Skin of body (tissue), 2 donors: Measurements from ENCODE around the gene RAD51B. TPM values are rescaled to one million over a fixed set of nuclear protein-coding genes. Genes with fewer than 3 reads are reported as not detected.

Experiments
- DNase-seq: peaks from one replicate; lab custom pipeline; 2025; lab: John Stamatoyannopoulos, UW
- total RNA-seq: library from RNA; depleted of rRNA; stranded (reverse); fragments of >200 nt; gene quantifications from one replicate; pipeline ENCODE4 v1.2.3, GENCODE V29; 2014

RAD51B gene
- total RNA-seq, 1 donor from 2014 or later: 35.1 TPM

DNA sequence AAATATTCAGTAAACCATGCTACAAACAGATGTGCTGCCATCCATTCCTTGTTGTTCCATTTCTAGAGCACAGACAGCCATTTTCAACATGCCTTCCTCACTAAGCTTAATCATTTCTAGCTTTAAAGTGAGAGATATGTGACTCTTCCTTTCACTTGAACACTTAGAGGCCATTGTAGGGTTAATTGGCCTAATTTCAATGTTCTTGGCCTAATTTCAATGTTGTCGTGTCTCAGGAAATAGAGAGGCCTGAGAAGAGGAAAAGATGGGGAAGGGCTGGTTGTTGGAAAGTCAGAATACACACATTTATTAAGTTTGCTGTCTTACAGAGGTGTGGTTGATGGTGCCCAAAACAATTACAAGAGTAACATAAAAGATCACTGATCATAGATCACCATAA lies 538.2 kb downstream of the RAD51B start:
- DNase-seq: no peak

DNA sequence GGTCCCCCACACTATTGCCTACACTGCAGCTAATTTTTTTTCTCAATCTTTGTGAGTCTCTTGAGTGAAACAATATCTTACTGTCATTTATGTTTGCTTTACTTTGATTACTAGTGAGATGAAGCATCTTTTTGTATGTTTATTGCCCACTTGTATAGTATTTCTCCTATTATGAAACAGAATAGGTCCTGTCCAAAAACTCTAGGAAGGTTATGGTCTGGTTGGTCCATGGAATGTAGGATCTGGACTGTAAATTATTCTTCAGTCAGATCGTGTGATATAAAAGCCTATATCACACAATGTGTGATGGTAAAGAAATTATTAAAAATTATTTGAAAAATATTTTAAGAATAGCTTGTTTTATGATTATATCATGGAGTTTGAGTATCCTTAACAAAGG lies 538.9 kb downstream of the RAD51B start:
- DNase-seq: no peak

DNA sequence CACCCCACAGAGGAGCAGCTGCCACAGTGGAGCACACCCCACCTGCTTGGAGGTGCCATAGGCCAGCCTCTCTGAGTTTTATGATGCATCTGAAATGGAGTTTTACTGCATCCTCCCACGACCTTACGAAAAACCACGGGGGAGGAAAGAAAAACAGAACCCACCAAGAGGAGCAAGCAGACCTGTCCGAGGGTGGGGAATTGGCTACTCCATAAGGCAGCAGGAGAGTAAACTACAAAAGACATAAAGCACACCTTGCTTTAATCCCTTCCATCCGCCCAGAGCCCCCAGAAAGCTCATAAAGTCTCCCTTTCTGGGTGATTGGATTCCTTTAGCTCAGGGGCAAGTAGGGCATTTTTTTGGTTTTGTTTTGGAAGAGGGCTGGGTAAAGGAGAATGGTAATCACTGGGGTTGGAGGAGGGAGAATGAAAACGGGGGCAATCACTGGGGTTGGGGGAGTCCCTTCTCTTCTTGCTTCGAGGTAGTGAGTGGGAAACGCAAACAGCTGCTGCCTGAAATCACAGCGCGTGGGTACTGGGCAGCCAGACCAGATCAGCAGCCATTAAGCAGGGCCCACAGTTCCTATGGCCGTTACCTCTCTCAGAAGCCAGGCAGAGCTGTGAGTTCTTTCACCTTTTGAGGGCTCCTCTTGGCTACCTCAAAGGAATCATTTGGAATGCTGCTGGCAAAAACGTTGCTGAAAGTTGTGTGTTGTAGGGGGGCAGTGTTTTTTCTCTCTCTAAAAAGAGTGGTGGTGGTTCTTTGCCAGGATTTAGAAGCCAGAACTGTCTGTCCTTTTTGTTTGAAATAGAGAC lies 539.6 kb downstream of the RAD51B start:
- no peak for DNase-seq

DNA sequence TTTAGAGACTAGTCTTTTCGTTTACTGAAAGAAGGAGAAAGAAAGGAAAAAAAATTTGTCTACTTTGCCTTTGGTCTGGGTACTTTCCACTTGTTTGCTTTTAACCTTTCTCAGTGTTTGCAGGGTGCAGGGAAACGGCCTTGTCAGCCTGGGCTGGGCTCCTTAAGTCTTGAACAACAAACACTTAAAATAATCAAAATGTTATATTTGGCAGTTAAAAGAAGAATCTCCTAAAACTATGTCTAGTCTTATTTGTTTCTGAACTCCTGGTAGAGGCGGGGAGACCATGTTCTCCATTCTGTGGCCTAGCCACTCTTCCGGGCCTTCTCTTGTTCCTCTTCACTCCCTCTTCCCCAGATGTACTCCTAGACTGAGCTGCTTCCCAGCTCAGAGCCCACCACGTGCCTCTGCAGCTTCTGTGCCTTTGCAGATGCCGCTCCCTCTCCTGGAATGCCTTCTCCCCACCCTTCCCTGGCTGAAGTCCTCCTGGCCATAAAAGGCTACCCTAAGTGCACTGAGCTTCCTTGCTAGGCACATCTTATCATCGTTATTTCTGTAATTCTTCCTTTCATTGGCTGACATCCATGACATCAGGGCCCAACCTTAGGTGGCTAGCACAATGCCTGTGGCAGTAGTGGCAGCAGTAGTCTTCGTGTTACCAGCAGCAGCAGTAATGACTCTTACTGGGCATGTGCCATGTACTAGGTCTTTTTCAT lies 540.4 kb downstream of the RAD51B start:
- DNase-seq: no peak

DNA sequence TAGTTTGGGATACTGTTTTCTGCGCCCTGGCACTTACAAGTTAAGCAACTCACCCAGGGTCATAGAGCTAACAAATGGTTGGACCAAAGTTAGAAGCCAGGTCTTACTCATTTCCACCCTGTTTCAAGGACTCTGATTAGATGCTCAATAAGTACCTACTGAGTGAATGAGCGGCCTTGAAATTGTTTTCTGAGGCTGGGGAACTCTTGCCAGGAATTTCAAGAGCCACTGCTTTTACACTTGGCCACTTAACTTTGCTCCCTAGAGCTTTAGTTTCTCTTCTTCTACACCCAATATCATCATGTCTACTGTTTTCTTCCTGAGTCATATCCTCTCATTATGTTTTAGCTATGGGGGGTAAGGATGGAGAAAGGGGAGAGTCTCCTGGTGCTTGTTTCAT lies 541.7 kb downstream of the RAD51B start:
- no peak for DNase-seq

DNA sequence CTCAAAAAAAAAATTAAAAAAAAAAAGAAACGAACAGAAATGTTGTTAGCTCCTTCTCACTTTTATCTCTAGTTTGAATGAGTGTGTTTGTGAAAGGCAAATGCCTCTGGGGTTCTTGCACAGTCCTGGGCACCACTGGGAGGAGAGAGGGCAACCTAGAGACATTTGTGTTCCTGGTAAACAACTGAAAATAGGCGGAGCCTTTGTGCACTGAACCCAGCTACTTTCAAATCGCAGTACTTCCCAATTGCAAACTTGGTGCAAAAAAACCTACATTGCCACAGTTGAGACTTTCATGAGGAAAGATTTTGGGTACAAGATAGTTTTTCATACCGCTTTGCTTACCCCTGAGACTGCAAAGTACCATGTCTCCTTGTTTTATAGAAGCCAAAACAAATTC lies 543.3 kb downstream of the RAD51B start:
- no peak for DNase-seq

DNA sequence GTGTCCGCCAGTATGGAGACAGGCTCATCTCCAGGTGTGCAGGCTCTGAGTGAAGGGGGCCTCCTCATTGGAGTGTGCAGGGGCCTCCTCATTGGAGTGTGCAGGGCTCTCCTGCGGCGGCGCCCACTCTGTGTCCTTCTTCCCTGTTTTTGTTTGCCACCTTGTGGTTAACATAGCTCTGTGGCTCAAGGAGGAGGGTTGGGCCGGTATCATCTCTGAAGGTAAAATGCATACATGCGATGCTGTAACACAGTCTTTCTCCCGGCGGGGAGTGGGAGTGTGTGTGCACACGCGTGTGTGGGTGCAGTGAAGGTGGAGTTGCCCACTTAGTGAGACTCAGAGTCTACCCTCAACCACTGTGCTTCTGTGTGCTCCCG lies 543.9 kb downstream of the RAD51B start:
- DNase-seq: no peak

DNA sequence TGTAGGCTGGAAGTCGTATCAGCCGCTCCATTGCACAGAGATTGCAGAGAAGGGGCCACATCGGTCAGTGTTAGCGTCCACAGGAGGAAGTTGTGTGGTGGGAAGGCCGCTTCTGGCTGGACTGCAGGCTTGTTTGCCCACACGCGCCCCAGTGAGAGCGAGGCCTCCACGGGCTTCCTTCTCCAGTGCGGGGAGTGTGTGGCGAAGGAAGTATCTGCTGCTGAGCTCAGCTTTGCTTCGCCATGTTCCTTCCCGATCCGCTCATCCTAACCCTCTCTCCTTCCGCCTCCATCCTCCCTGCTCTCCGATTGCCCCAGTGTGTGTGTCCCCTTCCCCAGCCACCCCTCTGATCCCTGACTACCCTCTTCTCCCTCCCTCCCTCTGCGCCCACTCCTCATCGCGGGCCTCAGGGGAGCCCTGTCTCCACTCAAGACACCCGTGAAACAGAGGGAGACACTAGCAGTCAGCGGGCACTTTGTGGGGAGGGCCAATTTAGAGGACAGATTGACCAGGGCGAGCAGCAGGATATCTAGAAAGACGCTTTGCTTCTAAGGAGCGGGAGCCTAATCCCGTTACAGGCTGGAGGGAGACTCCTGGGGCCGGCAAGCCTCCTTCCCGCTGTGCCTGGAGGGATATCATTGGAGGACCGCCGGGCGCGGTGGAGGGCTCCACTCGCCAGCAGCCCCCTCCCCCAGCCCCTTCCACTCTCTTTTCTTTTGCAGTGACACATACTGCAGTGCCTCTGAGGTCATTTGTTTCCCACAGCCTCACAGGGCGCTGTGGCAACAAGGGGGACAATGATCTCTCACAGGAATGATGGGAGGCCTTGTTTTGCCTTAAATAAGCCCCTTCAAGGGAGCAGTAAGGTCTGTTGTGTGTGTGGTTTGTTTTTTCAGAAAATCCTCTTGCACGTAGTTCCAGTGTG lies 544.5 kb downstream of the RAD51B start:
- peak; percentile 72 for DNase-seq

DNA sequence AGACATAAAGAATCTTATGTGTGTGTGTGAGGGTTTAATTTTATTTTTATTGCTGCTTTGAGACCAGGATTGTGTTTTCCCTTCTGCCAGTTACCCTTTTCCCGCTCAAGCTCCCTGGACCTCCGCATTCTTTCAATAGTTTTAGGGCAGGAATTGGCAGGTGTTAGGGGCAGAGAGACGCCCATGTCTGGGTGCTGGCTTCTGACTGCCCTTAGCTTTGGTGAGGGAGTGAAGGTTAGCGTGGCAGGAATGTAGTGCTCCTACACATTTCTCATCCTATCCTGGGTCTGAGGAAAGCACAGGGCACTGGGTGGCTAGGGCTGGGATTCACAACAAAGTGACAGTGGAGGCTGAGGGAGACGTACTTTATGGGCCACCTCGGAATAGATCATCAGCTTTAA lies 545.2 kb downstream of the RAD51B start:
- no peak for DNase-seq

DNA sequence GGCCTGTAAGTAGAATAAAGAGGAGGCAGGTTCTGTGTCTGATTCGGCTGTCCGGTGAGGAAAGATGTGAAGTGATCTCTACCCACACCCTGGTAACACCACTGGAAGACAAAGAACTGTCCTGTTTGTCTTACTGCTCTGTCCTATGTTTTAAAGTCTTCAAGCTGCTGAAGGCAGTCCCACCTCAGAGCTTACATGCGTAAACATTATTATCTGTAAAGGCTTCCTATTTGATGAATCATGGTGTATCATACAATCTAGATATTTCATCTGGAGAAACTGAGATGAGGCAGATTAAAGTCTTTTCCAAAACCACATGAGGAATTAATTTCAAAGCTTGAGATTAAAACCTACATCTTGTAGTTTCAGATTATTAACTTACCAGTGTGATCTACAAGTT lies 545.6 kb downstream of the RAD51B start:
- no peak for DNase-seq

DNA sequence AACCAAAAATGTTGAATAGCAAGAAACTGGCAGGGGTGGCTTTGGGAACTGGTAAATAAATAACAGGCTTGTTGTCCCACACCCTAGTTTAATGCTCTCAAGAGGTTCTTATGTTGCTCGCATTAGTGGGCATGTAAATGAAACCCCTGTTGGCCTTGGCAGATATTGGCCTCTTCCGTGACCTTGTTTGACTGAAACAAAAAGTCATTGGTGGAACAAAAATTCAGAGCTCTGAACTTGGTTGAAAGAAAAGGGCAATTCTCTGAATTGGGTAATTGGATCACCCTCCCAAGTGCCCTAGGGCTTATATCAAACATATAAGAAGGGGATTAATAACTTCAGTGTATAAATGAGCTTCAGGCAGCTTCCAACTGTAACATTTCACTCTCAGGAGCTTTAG lies 547.1 kb downstream of the RAD51B start:
- no peak for DNase-seq

DNA sequence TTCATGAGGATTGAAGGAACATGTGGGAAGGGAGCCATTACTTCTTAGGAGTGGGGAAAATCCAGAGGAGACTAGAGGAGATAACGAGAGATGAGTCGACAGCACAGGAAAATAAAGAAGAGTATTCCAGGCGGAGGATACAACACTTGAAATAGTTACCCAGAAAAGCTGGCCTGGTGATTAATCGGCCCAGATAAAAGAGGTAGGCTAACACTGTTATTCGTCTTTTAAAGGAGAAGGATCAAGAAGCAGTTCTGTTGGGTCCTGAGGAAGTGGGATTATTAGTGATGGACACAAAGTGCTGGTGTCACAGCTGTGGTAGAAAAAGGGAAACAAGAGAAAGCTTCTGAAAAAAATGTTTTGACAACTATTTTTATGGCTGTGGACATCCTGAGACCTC lies 548.0 kb downstream of the RAD51B start:
- DNase-seq: no peak

DNA sequence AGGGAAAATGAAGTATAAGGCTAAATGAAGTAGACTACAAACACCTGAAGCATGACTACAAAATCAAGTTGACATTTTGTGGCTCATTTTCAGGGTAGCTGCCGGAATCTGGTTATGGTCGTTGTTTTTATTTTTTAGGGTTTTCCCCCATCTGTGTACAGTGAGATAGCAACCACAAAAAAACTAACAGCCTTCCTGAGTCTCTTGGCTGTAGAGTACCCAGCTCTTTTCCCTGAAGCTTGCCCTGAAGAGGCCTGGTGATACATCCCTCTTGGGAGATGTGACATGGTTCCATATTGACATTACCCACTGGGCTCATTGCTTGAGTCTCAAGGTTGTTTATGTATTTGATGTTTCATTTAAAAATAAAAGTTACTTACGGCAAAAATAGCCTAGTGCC lies 549.3 kb downstream of the RAD51B start:
- DNase-seq: no peak

DNA sequence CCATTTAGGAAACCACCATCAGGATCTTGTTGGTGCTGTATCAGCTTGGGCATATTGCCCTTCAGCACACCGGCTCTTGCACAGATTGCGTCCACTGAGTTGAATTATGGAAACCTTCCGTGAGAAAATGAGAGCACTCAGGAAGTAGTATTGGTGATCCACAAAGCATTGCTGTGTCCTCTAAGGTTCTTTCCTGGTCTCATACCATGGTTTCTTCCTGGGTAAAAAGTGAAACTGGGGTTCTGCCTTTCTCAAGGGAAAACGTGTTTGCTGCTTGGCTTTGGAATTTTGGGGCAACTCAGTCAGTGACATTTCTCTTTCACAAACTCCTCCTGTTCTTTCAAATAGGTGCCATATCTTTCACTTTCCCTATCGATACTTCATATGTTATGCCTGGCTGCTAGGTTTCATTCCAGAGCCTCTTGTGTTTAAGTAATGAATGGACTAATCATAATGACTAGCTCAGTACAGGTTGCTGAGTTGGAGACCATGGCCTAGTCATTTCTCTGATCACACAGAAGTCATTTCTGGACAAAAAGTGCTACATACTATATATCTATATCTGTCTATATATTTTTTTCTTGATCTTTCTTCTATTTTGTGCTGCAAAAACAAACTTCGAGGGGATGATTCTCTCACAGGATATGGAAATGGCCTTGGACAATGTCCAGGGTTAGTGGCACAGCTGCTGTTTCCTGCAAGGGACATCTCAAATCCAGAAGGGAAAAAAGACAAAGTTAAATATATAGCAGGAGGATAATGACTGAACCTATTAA lies 549.9 kb downstream of the RAD51B start:
- no peak for DNase-seq

DNA sequence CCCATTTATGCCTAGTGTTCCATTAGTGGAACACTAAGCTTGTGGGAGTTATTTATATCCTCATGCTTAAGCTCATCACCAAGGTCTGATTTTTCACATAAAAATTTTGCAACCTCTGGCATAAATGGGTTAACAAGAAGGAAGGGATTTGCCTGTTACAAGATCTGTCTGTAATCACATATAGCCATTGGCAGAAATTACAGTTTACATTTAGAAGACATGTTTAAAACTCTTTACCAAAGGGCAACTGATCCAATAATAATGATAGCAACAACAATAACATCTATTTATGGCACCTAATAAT lies 550.4 kb downstream of the RAD51B start:
- DNase-seq: no peak

DNA sequence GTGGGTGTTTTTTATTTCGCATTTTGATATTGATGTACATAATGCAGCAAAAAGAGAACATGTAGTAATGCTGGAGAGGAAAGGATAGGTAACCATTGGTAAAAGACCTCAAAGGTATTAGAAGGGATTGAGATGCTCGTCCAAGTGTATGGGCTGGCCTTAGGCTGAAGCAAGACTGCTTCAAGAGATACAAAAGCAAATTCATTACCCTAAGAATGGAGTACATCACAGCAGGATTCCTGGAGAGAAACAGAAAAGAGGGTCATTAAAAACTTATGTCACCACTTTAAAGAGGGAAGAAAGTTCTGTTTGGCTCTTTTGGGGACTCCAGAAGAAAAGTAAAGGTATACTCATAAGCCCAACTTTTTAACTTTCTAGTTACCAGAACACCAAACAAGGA lies 552.8 kb downstream of the RAD51B start:
- DNase-seq: no peak

DNA sequence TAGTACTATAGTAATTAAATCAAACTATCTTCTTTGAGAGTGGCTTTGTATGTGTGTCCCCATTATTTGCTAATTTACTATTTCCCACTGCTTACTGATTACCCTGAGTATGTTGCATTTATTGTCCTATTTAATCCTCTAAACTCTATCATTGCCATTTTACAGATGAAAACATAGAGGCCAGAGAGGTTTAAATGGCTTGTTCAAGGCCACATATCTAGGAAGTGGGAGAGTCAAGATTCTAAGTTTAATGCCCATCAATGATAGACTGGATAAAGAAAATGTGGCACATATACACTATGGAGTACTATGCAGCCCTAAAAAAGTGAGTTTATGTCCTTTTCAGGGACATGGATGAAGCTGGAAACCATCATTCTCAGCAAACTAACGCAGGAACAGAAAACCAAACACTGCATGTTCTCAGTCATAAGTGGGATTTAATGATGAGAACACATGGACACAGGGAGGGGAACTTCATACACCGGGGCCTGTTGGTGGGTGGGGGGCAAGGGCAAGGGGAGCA lies 553.6 kb downstream of the RAD51B start:
- no peak for DNase-seq

DNA sequence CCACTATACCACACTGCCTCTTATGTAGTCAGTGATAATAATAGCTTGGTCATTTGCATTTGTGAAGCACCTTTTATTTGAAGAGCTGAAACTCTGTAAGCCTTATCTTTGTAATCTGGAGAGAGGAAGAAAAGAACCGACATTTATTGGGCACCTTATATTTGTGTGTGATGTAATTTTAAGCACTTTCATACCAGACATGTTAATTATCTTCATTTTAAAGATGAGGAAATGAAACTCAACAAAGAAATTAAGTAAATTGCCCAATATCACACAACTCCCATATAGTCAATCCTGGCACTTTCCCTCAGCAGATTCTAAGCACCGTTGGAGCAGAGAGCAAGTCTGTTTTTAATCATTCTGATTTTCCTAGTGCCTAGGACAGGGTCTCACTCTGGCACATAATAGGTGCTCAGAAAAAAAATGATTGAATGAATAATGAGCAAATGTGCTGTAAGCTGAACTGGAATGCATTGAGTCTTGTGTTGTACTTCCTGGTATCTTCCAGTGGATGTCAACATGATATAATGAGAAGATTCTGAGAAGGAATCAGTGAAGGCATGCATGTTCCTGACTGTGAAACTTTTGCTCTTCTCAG lies 554.4 kb downstream of the RAD51B start:
- no peak for DNase-seq

DNA sequence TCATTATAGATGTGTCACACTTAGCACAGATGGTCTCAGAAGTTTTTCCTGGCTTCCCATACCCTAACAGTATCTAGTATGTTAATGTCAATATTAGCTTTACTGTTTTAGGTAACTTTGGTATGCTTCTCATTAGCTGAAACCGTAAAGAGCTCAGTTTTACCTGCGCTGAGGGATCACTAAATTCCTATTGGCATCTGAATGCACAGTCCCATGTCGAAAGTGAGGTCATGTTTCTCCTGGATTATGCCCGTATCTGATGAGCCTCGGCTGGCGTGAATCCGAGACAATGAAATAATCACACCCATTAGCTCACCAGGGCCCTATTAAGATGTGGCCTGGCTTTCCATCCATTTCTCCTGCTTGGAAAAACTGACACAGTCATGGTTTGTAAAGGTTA lies 555.1 kb downstream of the RAD51B start:
- peak; percentile 54 for DNase-seq

DNA sequence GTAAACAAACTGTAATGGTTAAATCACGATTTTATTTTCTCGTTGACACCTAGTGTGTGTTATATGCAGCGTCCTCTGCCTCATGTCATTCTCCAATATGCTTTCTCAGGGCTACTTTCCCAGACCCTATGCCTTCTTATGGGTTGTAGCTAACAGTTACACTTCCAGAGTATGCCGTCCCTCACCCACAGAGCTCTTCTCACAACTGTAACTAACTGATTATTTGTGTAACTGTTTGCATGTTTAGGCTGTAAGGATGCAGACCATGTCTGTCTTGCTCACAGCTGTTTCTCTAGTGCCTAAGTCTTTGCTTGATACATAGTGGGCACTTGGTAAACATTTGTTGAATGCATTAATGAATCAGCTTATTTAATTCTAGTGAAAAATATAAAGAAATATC lies 555.8 kb downstream of the RAD51B start:
- DNase-seq: no peak
